Liver (tissue), 9 donors: ENCODE data around the gene PON2. TPM values are rescaled to one million over a fixed set of nuclear protein-coding genes. Genes with fewer than 3 reads are reported as not detected.

Experiments used
- DNase-seq: peaks from one replicate; pipeline ENCODE4 v3.0.0-alpha.2; 2017; ENCODE audit warnings: low spot score
- H3K27ac ChIP-seq, 2 donors: one replicate each; pipeline ENCODE4 v1.7.0; 2013; ENCODE audit warnings: inconsistent platforms in 2 of 2, low read length in 2 of 2, control low read depth in 1 of 2, low read depth in 1 of 2, mild to moderate bottlenecking in 1 of 2
- H3K27me3 ChIP-seq, 4 donors: one replicate each; pipeline versions ENCODE4 v1.6.1 to v1.7.0; 2013; ENCODE audit warnings: low read length in 3 of 4, inconsistent platforms in 1 of 4, mild to moderate bottlenecking in 1 of 4, moderate library complexity in 1 of 4; ENCODE audit not compliant: control insufficient read depth in 4 of 4, insufficient read depth in 4 of 4
- H3K36me3 ChIP-seq, 4 donors: one replicate each; pipeline versions ENCODE4 v1.6.1 to v1.7.0; 2013; ENCODE audit warnings: low read length in 3 of 4, mild to moderate bottlenecking in 3 of 4, low read depth in 1 of 4, moderate library complexity in 1 of 4; ENCODE audit not compliant: control insufficient read depth in 4 of 4, insufficient read depth in 3 of 4
- H3K4me1 ChIP-seq, 4 donors: one replicate each; pipeline versions ENCODE4 v1.6.1 to v1.7.0; 2013; ENCODE audit warnings: low read length in 3 of 4, mild to moderate bottlenecking in 3 of 4, moderate library complexity in 1 of 4; ENCODE audit not compliant: control insufficient read depth in 4 of 4, insufficient read depth in 4 of 4
- H3K4me3 ChIP-seq, 3 donors: one replicate each; pipeline versions ENCODE4 v1.6.1 to v1.7.0; 2013; ENCODE audit warnings: low read length in 3 of 3, control low read depth in 1 of 3, low read depth in 1 of 3, mild to moderate bottlenecking in 1 of 3
- H3K9ac ChIP-seq, 2 donors: one replicate each; pipeline ENCODE4 v1.7.0; 2013; ENCODE audit warnings: low read length in 2 of 2, mild to moderate bottlenecking in 2 of 2, moderate library complexity in 2 of 2, control low read depth in 1 of 2, low read depth in 1 of 2
- H3K9me3 ChIP-seq, 4 donors: one replicate each; pipeline versions ENCODE4 v1.6.1 to v1.7.0; 2013; ENCODE audit warnings: low read length in 3 of 4; ENCODE audit not compliant: control insufficient read depth in 4 of 4
- EGR1 ChIP-seq, 2 donors: IDR thresholded peaks; 2 replicates each; pipeline ENCODE4 v1.6.1; 2016 to 2018; ENCODE audit warnings: antibody characterized with exemption in 2 of 2, low read depth in 2 of 2
- FOXA1 ChIP-seq: IDR thresholded peaks from 2 replicates; pipeline ENCODE4 v1.6.1; 2016; ENCODE audit warnings: antibody characterized with exemption
- FOXA2 ChIP-seq: IDR thresholded peaks from 2 replicates; pipeline ENCODE4 v1.6.1; 2016; ENCODE audit warnings: antibody characterized with exemption
- GABPA ChIP-seq, 2 donors: IDR thresholded peaks in 1 of 2; conservative IDR thresholded peaks in 1 of 2; 2 replicates each; pipeline ENCODE4 v1.6.1; 2016; ENCODE audit warnings: antibody characterized with exemption in 2 of 2, mild to moderate bottlenecking in 1 of 2, moderate library complexity in 1 of 2
- HNF4G ChIP-seq: IDR thresholded peaks from 2 replicates; pipeline ENCODE4 v1.6.1; 2016; ENCODE audit warnings: antibody characterized with exemption
- JUND ChIP-seq, 2 donors: IDR thresholded peaks; 2 replicates each; pipeline ENCODE4 v1.6.1; 2016; ENCODE audit warnings: antibody characterized with exemption in 2 of 2
- MAX ChIP-seq: IDR thresholded peaks from 2 replicates; pipeline ENCODE4 v1.6.1; 2016; ENCODE audit warnings: antibody characterized with exemption
- NR2F2 ChIP-seq: IDR thresholded peaks from 2 replicates; pipeline ENCODE4 v1.6.1; 2016; ENCODE audit warnings: antibody characterized with exemption
- RAD21 ChIP-seq, 2 donors: IDR thresholded peaks; 2 replicates each; pipeline ENCODE4 v1.6.1; 2016; ENCODE audit warnings: antibody characterized with exemption in 2 of 2, mild to moderate bottlenecking in 2 of 2
- REST ChIP-seq: IDR thresholded peaks from 2 replicates; pipeline ENCODE4 v1.6.1; 2016; ENCODE audit warnings: antibody characterized with exemption, mild to moderate bottlenecking
- RXRA ChIP-seq, 2 donors: IDR thresholded peaks; 2 replicates each; pipeline ENCODE4 v1.6.1; 2017 to 2018; ENCODE audit warnings: antibody characterized with exemption in 2 of 2, mild to moderate bottlenecking in 1 of 2
- SP1 ChIP-seq: IDR thresholded peaks from 2 replicates; pipeline ENCODE4 v1.6.1; 2018; ENCODE audit warnings: antibody characterized with exemption, mild to moderate bottlenecking
- TAF1 ChIP-seq: conservative IDR thresholded peaks from 2 replicates; pipeline ENCODE4 v1.6.1; 2016; ENCODE audit warnings: antibody characterized with exemption, mild to moderate bottlenecking
- YY1 ChIP-seq: IDR thresholded peaks from 2 replicates; pipeline ENCODE4 v1.6.1; 2016; ENCODE audit warnings: antibody characterized with exemption, mild to moderate bottlenecking
- ZBTB33 ChIP-seq: IDR thresholded peaks from 2 replicates; pipeline ENCODE4 v1.6.1; 2016; ENCODE audit warnings: antibody characterized with exemption
- WGBS: extraction: QIAGEN DNeasy Blood & Tissue Kit; methylation state at CpG from one replicate; pipeline ENCODE4 v1.1.7; 2013; 5-methylcytosine and 5-hydroxymethylcytosine counted together
- polyA plus RNA-seq, 2 donors: library from polyadenylated mRNA; stranded (reverse) in 1 of 2; unstranded in 1 of 2; fragments of 200-250 nt in 1 of 2; fragments of >200 nt in 1 of 2; fragmentation: Nextera tagmentation in 1 of 2; extraction: Ambion mirVana in 1 of 2; gene quantifications; one replicate each; pipeline versions ENCODE4 v1.2.1 to v1.2.3, GENCODE V29; 2013 to 2015
- total RNA-seq, 2 donors: library from RNA; depleted of rRNA; stranded (reverse); fragments of >200 nt; gene quantifications; one replicate each; pipeline ENCODE4 v1.2.3, GENCODE V29; 2014
- donor health status: healthy.
- donor health status: healthy.
- donor health status: healthy.
- donor health status: healthy.
- donor health status: healthy.

PON2 gene
- total and polyA plus RNA-seq, 4 donors = 99.1 to 276 (median 169) TPM

- Histone ChIP-seq H3K4me1 (peaks cover 0 to 5% (median 4%) of the 10 kb centered on the region in 4 donors), H3K27me3 (no peaks in the 10 kb centered on the region), H3K4me3 (no peak overlapping the region), H3K9ac (no peak overlapping the region), H3K36me3 (peaks cover 4 to 32% (median 15%) of the 10 kb centered on the region in 4 donors), H3K9me3 (no peaks in the 10 kb centered on the region), H3K27ac (no peak overlapping the region)
- 90% methylated on average over 4 of the region's 4 CpGs for WGBS
- no peak for DNase-seq
- TF ChIP-seq JUND (IDR thresholded peaks at IDR 0.05) = no peak
- TF ChIP-seq RXRA (IDR thresholded peaks at IDR 0.05) = no peak
- TF ChIP-seq YY1 = no peak
- no peak for TF ChIP-seq RAD21 (IDR thresholded peaks at IDR 0.05)
- no peak for TF ChIP-seq EGR1 (IDR thresholded peaks at IDR 0.05; ENCODE audit: low read depth in 2 of 2)
- TF ChIP-seq TAF1 = no peak
- TF ChIP-seq FOXA1 = no peak
- no peak for TF ChIP-seq HNF4G
- TF ChIP-seq REST = no peak
- TF ChIP-seq MAX = no peak
- no peak for TF ChIP-seq NR2F2
- TF ChIP-seq SP1 = no peak
- TF ChIP-seq ZBTB33 = no peak
Observed at GRCh38 chr7:95412075-95412474, 22.8 kb downstream of the PON2 start.

- Histone ChIP-seq H3K9me3 (no peaks in the 10 kb centered on the region), H3K27me3 (no peaks in the 10 kb centered on the region), H3K4me1 (peaks cover 0 to 5% (median 3%) of the 10 kb centered on the region in 4 donors), H3K36me3 (peaks cover 4 to 32% (median 15%) of the 10 kb centered on the region in 4 donors), H3K9ac (no peak overlapping the region), H3K4me3 (no peak overlapping the region), H3K27ac (no peak overlapping the region)
- 91% methylated on average over 4 of the region's 4 CpGs for WGBS
- TF ChIP-seq FOXA2 (no peak), TAF1 (no peak), GABPA (IDR thresholded peaks at IDR 0.05 in 1 of 2, conservative IDR thresholded peaks at IDR 0.05 in 1 of 2) (no peak), SP1 (no peak), EGR1 (IDR thresholded peaks at IDR 0.05; ENCODE audit: low read depth in 2 of 2) (no peak), ZBTB33 (no peak), FOXA1 (no peak), JUND (IDR thresholded peaks at IDR 0.05) (no peak), HNF4G (no peak), REST (no peak), NR2F2 (no peak)
- no peak for DNase-seq
Observed at GRCh38 chr7:95411666-95412065, 23.2 kb downstream of the PON2 start.
